Activated CD8-positive, alpha-beta T cell treated with anti-CD3 and anti-CD28 coated beads for 36 hours (primary cell): ENCODE measurements around the gene KLHL26. TPM values are rescaled to one million over a fixed set of nuclear protein-coding genes. Genes with fewer than 3 reads are reported as not detected.

Source experiments
- ATAC-seq: fragments of 200-7000 bp; cut with Tn5 transposase; one replicate; pipeline ENCODE4 v1.10.0; 2021; ENCODE audit warnings: mild to moderate bottlenecking, moderate library complexity
- CTCF ChIA-PET: fragments of 350-600 bp; sonication (Branson Sonifier 250); formaldehyde crosslinking; loops from one replicate; lab custom pipeline; 2021; ENCODE audit warnings: antibody characterized with exemption; lab: Charles Lee
- POLR2A ChIA-PET: fragments of 350-600 bp; sonication (Branson Sonifier 250); formaldehyde crosslinking; loops from one replicate; lab custom pipeline; 2021; ENCODE audit warnings: antibody characterized with exemption; lab: Charles Lee
- DNase-seq: peaks from one replicate; pipeline ENCODE4 v3.0.0-alpha.2; 2020
- H3K27ac Mint-ChIP-seq: one replicate; pipeline ENCODE4 v1.8.0; 2021; ENCODE audit warnings: mild to moderate bottlenecking, mixed read lengths
- H3K27me3 Mint-ChIP-seq: one replicate; pipeline ENCODE4 v1.8.0; 2021; ENCODE audit warnings: mixed read lengths
- H3K36me3 Mint-ChIP-seq: one replicate; pipeline ENCODE4 v1.8.0; 2021; ENCODE audit warnings: low read depth, mixed read lengths
- H3K4me1 Mint-ChIP-seq: one replicate; pipeline ENCODE4 v1.8.0; 2021; ENCODE audit warnings: low read depth, mixed read lengths
- H3K4me3 Mint-ChIP-seq: one replicate; pipeline ENCODE4 v1.8.0; 2021; ENCODE audit warnings: mild to moderate bottlenecking, moderate library complexity, mixed read lengths
- H3K9me3 Mint-ChIP-seq: one replicate; pipeline ENCODE4 v1.8.0; 2021; ENCODE audit warnings: mixed read lengths
- intact Hi-C: fragments of 100-400 bp; cut with micrococcal nuclease; formaldehyde crosslinking; loops from one replicate; pipeline ENCODE4 v1.10.0; 2022
- total RNA-seq, 2 experiments: library from RNA; stranded (reverse); gene quantifications; one replicate each; pipeline ENCODE4 v1.2.3, GENCODE V29; 2021
- TF ChIP-seq, protein P1 (sequence below): fragments of 200-600 bp; IDR thresholded peaks from one replicate; pipeline ENCODE4 v1.8.0; 2022; ENCODE audit warnings: antibody characterized with exemption, mild to moderate bottlenecking

KLHL26 gene
- total RNA-seq, 2 experiments from 2014 or later = 10.3 to 10.8 TPM

DNA sequence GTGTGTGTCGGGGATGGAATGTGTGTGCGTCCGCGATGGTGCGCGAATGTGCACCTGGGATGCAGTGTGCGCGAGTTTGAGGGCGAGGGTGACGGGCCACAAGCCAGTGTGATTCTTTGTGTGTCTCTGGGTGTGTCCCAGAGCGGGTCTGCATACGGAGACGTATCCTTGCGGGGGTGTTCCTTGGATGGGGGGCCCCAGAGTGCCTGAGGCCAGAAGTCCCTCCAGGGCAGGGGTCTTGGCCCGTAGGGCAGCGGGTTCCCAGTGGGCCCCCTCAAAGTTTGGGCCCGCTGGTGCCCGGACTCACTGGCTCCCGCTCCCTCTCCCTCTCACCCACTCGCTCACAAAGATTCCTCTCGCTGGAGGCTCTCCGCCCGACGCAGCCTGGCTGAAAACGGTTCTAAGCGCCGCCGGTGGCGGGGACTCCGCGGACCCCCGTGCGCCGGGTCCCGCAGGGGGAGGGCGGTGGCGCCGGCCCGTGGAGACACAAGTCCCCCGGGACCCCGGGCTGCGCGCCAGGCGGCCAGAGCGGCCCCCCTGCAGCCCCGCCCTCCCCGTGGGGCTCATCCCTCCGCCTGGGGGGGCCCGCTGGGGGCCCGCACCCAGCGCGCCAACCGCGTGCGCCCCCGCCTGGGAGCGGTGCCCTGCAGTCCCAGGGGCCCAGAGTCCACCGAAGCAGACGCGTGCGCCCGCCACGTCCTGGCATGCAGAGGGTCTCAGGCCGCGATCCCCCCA lies 31.1 kb upstream of the KLHL26 start:
- no peak overlapping the region for H3K27ac Mint-ChIP-seq
- TF ChIP-seq, protein P1, sequence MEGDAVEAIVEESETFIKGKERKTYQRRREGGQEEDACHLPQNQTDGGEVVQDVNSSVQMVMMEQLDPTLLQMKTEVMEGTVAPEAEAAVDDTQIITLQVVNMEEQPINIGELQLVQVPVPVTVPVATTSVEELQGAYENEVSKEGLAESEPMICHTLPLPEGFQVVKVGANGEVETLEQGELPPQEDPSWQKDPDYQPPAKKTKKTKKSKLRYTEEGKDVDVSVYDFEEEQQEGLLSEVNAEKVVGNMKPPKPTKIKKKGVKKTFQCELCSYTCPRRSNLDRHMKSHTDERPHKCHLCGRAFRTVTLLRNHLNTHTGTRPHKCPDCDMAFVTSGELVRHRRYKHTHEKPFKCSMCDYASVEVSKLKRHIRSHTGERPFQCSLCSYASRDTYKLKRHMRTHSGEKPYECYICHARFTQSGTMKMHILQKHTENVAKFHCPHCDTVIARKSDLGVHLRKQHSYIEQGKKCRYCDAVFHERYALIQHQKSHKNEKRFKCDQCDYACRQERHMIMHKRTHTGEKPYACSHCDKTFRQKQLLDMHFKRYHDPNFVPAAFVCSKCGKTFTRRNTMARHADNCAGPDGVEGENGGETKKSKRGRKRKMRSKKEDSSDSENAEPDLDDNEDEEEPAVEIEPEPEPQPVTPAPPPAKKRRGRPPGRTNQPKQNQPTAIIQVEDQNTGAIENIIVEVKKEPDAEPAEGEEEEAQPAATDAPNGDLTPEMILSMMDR = no peak
- POLR2A ChIA-PET = no interaction called here
- ATAC-seq = no peak
- peaks cover 4% of the 10 kb centered on the region for H3K4me1 Mint-ChIP-seq
- no peak for DNase-seq
- CTCF ChIA-PET = no interaction called here
- H3K9me3 Mint-ChIP-seq = no peaks in the 10 kb centered on the region
- intact Hi-C loops = no loop called here
- H3K36me3 Mint-ChIP-seq = no peaks in the 10 kb centered on the region
- H3K27me3 Mint-ChIP-seq = peaks cover 68% of the 10 kb centered on the region
- H3K4me3 Mint-ChIP-seq = no peak overlapping the region

DNA sequence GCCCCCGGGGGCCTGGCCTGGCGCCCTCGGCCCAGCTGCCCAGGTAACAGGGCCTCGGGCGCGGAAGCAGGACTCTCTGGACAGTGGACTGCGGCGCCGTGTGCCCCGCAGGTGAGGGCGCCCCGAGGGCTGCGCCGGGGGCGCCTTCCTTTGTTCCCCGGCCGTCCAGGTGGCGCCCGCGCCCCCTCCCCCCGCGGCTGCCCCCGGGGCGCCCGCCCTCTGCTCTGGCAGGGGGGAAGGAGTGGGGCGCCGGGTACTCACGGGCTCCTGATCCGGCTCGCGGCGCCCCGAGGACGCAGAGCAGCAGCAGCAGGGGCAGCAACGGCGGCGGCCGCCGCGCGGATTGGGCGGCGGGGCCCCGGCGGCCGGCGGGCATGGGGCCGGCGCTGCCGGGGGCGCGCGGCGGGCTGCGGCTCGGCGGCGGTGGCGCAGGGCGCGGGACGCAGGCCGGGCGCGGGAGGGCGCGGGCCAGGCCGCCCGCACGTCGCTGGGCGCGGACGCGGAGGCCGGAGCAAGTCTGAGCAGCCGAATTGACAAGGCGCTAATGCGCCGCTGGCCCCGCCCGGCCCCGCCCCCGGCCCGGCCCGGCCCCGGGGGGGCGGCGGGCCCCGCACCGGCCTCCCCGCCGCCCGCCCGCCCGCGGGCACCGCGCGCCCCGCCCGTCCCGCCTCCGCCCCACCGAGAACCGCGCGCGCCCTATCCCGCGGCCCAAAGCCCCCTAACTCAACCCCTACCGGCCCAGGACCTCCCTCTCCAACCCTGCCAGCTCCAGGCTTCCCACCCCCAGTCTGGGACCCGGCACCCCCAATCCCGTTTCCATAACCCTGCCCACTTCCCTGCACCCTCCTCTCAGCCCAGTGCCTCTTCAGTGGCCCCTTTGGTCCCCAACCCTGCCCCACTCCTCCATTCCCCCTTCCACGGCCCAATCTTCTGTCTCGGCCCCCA lies 30.3 kb upstream of the KLHL26 start, which contains the start of gene CRLF1:
Gene CRLF1 (minus strand): TSS at position 519 of the 945 bp plus-strand sequence. CDS start 143 bp downstream, at position 376.
- CTCF ChIA-PET = no interaction called here

DNA sequence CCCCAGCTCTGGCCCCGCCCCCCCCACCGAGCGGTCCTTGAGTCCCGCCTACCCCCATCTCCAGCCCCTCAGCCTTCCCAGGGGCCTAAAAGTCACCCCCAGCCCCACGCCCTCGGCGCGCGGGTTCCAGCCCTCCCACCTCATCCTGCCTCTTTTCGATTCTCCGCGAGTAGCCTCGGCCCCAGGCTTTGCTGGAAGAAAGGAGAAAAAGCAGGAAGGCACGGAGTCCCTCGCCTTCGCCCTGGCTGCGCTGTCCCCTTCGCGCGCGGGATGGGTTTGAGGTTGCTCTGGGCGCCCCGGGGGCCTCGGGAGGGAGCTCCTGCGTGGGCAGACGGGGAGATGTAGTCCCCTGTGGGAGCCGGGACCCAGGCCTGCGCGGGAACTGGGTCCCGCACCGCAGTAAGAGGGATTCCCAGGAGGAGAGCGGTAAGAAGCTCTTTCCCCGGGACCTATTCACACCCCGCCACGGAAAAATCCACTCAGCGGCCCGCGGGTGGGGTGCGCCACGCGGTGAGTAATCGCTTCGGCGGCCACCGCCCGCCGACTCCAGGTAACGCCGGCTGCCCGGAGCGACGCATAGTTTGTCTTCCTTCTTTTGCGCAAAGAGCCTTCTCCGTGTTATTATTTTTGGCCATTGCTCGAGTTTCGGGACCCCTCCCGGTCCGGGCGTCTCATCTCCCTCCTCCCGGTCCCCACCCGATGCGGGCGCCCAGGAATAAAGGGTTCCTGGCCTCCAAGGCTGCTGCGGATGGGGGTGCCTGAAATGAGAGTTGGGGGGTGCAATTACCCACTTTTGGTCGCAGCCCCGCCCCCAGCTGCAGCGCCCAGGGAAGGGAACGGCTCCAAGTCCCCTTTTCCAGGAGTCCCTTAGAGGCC lies 29.4 kb upstream of the KLHL26 start:
- Mint-ChIP-seq H3K9me3 (no peaks in the 10 kb centered on the region), H3K36me3 (no peaks in the 10 kb centered on the region), H3K27me3 (peaks cover 70% of the 10 kb centered on the region), H3K4me3 (no peak overlapping the region), H3K4me1 (peaks cover 15% of the 10 kb centered on the region), H3K27ac (no peak overlapping the region)
- TF ChIP-seq, protein P1 = no peak
- intact Hi-C loops = no loop called here
- CTCF ChIA-PET = no interaction called here
- ATAC-seq = no peak
- DNase-seq = no peak
- POLR2A ChIA-PET = interaction anchor here (1.0 to 1.4 kb wide), 3 partner anchors 14 to 116 kb away, joined by 3 read pairs; no protein-coding TSS in a partner anchor

More for the DNA sequence above, 30.3 kb upstream of the KLHL26 start, which contains the start of gene CRLF1:
- intact Hi-C loops = no loop called here
- TF ChIP-seq, protein P1 = no peak
- ATAC-seq = no peak
- Mint-ChIP-seq H3K27me3 (peaks cover 71% of the 10 kb centered on the region), H3K4me1 (peaks cover 9% of the 10 kb centered on the region), H3K36me3 (no peaks in the 10 kb centered on the region), H3K4me3 (no peak within 1 kb of the TSS), H3K27ac (no peak within 1 kb of the TSS), H3K9me3 (no peaks in the 10 kb centered on the region)
- POLR2A ChIA-PET = no interaction called here
- no peak for DNase-seq

DNA sequence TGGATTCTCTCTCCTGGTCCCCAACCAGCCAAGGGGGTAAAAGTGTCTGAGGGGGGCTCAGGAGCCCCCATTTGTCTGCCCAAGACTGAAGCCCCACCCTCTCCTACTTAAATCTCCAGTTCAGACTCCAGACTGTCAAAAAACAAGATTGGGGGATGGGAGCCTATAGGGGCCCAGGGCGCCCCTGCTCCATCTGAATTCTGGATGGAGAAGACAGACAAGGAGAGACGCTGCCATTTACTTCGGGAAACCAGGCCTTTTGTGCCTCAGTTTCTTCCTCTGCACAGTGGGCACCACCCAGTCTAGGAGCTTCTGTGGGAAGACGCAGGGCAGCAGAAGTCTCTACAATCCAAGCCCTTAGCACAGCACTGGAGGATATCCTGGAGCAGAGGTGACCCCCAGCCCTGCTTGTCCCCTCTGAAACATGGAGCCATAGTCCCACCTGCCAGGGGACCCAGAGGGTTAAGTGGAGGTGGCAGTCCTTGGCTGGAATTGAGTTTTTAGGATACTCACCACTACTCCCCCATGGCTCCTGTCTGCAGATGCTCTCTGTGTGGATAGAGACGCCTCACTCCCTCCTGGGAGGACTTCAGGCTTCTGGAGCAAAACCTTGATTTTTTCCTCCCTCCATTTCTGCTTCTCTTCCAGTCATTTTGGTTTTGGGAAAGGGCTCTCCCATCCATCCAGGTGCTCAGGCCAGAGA lies 28.6 kb upstream of the KLHL26 start:
- Mint-ChIP-seq H3K9me3 (no peaks in the 10 kb centered on the region), H3K4me3 (no peak overlapping the region), H3K27me3 (peaks cover 66% of the 10 kb centered on the region), H3K27ac (no peak overlapping the region), H3K4me1 (peaks cover 15% of the 10 kb centered on the region), H3K36me3 (no peaks in the 10 kb centered on the region)
- intact Hi-C loops = no loop called here
- DNase-seq (no peak), ATAC-seq (no peak)
- CTCF ChIA-PET = no interaction called here
- POLR2A ChIA-PET = interaction anchor here (1.0 to 1.4 kb wide), 3 partner anchors 13 to 116 kb away, joined by 3 read pairs; no protein-coding TSS in a partner anchor
- TF ChIP-seq, protein P1 = no peak
